ENCODE data around the gene ADIPOR2. TPM values are rescaled to one million over a fixed set of nuclear protein-coding genes. Genes with fewer than 3 reads are reported as not detected.
A peak's percentile ranks its signal among the peaks of the same experiment; 100 is the strongest.

Gene ADIPOR2
- total RNA-seq, 2 donors from 2014 or later: 37.0 to 43.5 TPM

DNA sequence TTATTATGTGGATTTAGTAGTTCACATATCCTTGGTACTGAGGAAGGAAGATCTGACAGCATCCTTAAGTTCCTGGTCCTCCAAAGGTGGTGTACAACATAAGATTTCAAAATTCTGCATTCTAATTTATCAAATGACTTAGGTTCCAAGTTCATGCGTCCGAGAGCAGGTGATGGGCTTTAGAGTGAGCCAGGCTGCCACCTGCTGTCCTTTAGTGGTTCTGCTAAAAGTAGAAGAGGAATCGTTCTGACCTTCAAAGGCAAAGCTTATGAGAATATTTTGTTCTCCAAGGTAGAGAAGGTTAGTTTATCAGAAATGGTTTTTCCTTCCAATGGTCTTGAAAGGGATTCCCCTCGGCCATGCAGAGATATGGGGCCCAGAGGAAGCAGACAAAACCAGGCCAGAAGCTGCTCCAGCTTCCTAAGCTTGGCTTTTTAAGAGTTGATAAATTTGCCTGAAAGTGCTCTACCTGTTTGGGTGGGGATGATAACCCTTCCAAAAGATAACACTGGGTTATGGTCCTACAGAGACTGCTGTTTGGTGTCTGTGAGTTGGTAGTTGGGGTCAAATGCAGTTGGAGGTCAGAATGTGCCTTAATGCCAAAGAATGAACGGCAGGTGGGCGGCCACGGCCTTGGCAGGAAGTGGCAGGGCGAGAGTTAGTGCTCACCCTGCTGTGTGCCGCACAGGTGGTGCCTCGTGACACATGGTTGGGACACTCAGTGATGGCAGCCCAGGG, 100.4 kb downstream of the ADIPOR2 start:
- H3K9me3 Mint-ChIP-seq: no peaks in the 10 kb centered on the region
- H3K4me1 Mint-ChIP-seq (ENCODE audit: low read depth): peaks cover 20% of the 10 kb centered on the region
- peak; percentile 34 to 44 for ATAC-seq (replicated peaks in 1 of 2)
- DNase-seq: peak; percentile 65 to 72
- peak overlapping the region; percentile 36 to 51 for H3K4me3 Mint-ChIP-seq
- peaks cover 0 to 2% of the 10 kb centered on the region in 2 donors for H3K36me3 Mint-ChIP-seq (ENCODE audit: insufficient read depth in 2 of 2)
- H3K27ac Mint-ChIP-seq: peak overlapping the region; percentile 51
- no peaks in the 10 kb centered on the region for H3K27me3 Mint-ChIP-seq (ENCODE audit: low read depth)

DNA sequence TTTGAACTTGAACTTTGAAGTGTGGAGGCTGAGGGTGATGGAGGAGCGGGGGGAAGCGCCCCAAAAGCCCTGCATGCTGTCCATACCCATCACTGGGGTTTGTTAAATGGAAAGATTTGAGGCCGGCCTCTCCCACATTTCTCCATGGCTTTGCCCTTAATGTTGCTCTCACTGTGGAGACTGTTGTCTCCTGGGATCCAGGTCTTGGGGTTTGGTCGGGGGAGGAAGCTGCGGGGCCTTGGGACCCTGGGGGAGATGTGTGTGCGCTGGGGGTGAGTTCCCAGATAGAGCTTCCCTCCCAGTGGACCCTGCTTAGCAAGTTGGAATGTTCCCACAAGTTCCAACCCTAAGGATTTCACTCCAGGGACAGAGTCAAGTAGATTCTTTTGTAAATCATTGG, 101.5 kb downstream of the ADIPOR2 start:
- H3K36me3 Mint-ChIP-seq (ENCODE audit: insufficient read depth in 2 of 2): peaks cover 0 to 2% of the 10 kb centered on the region in 2 donors
- no peaks in the 10 kb centered on the region for H3K27me3 Mint-ChIP-seq (ENCODE audit: low read depth)
- peaks cover 20% of the 10 kb centered on the region for H3K4me1 Mint-ChIP-seq (ENCODE audit: low read depth)
- no peak overlapping the region for H3K4me3 Mint-ChIP-seq
- ATAC-seq (replicated peaks in 1 of 2) (no peak), DNase-seq (no peak)
- H3K9me3 Mint-ChIP-seq: no peaks in the 10 kb centered on the region
- no peak overlapping the region for H3K27ac Mint-ChIP-seq

DNA sequence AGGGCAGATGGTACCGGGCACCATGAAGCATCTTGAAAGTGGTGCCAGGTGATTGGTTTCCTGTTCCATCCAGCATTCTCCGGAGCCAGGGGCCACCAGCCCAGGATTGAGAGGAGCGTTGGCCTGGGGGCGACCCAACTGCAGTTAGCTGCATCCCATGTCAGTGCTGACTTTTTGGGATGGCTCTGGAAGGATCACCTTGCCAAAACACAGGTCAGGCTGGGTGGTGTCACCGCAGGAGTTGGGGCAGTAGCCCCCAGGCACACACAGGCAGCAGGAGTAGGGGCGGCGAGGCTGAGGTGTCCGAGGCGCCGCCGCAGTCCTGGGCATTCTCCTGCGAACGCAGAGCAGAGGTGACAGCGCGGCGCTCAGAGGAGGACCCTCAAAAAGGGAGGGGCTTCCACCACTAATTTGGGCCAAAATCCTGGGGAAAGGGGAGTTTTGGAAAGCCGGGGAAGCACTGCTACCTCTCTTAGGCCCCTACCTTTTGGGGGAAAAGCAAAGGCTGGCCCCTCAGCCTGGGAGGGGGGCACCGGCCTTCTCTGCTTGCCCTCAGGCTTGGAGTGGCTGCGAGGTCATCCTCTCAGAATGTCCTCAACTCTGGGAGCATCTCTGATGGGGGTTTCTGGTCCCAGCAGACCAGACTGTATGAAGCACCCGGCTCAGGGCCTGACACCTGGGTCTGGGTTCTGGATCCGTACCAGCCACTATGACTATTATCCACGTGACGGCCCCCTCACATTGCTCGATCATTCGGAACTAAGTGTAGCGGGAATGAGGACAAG, 102.7 kb downstream of the ADIPOR2 start:
- Mint-ChIP-seq H3K9me3 (no peaks in the 10 kb centered on the region), H3K4me3 (no peak overlapping the region), H3K4me1 (ENCODE audit: low read depth) (peaks cover 20% of the 10 kb centered on the region), H3K36me3 (ENCODE audit: insufficient read depth in 2 of 2) (peaks cover 0 to 2% of the 10 kb centered on the region in 2 donors), H3K27ac (no peak overlapping the region), H3K27me3 (ENCODE audit: low read depth) (no peaks in the 10 kb centered on the region)
- DNase-seq (no peak), ATAC-seq (replicated peaks in 1 of 2) (no peak)

DNA sequence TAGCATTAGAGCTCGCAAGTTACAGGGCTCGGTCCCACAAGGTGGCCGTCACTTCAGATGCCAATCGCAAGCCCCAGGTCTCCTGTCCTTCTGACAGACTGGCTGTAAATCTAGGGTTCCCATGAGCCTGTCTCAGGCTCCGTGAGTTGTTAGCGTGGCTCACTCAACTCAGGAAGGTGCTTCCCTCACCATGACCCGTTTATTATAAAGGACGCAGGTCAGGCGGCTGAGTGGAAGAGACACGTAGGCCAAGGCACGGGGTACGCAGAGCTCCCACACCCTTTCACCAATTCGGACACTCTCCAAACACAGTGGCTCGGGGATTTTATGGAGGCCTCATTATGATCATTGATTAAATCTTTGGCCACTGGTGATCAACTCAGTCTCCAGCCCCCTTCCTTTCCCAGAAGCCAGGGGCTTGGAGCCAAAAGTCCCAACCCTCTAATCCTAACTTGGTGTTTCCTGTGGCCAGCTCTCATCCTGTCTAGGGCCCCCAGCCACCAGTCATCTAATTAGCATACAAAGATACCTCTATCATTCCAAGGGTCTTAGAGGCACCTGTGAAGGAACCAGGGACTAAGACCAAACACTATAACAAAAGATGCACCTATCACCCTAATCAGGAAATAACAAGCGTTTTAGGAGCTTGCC, 103.7 kb downstream of the ADIPOR2 start:
- ATAC-seq (replicated peaks in 1 of 2): no peak

DNA sequence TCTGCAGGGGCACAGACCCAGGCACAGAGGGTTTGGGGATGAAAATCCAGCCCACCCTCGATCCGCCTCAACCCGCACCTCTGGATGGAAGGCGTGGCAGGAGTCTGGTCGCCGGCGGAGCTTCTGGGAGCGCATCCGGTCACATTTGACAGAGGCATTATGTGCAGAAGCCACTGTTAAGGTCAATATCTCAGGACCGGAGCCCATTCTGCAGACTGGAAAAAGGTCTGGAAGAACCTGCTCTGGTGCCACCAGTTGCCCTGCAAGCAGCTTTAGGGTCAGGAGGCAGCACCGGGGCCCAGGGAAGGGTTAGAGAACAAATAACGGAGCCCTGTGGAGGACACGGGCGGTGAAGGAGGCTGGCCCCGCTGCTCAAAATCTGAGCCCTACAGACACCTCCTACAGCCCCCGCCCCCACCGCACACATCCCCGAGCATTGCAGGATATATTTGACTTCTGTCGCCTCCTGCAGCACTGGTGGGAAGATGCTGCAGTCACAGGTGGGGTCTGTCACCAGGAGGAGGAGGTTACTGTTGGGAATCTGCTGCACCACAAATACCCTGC, 104.4 kb downstream of the ADIPOR2 start:
- ATAC-seq (replicated peaks in 1 of 2): no peak
- no peak overlapping the region for H3K27ac Mint-ChIP-seq
- no peaks in the 10 kb centered on the region for H3K9me3 Mint-ChIP-seq
- no peak for DNase-seq
- peaks cover 0 to 2% of the 10 kb centered on the region in 2 donors for H3K36me3 Mint-ChIP-seq (ENCODE audit: insufficient read depth in 2 of 2)
- peaks cover 20% of the 10 kb centered on the region for H3K4me1 Mint-ChIP-seq (ENCODE audit: low read depth)
- no peaks in the 10 kb centered on the region for H3K27me3 Mint-ChIP-seq (ENCODE audit: low read depth)
- peak overlapping the region; percentile 88 to 93 for H3K4me3 Mint-ChIP-seq

More for the DNA sequence above, 103.7 kb downstream of the ADIPOR2 start:
- Mint-ChIP-seq H3K36me3 (ENCODE audit: insufficient read depth in 2 of 2) (peaks cover 0 to 2% of the 10 kb centered on the region in 2 donors), H3K4me1 (ENCODE audit: low read depth) (peaks cover 20% of the 10 kb centered on the region), H3K27me3 (ENCODE audit: low read depth) (no peaks in the 10 kb centered on the region), H3K27ac (no peak overlapping the region), H3K9me3 (no peaks in the 10 kb centered on the region), H3K4me3 (no peak overlapping the region)
- no peak for DNase-seq

DNA sequence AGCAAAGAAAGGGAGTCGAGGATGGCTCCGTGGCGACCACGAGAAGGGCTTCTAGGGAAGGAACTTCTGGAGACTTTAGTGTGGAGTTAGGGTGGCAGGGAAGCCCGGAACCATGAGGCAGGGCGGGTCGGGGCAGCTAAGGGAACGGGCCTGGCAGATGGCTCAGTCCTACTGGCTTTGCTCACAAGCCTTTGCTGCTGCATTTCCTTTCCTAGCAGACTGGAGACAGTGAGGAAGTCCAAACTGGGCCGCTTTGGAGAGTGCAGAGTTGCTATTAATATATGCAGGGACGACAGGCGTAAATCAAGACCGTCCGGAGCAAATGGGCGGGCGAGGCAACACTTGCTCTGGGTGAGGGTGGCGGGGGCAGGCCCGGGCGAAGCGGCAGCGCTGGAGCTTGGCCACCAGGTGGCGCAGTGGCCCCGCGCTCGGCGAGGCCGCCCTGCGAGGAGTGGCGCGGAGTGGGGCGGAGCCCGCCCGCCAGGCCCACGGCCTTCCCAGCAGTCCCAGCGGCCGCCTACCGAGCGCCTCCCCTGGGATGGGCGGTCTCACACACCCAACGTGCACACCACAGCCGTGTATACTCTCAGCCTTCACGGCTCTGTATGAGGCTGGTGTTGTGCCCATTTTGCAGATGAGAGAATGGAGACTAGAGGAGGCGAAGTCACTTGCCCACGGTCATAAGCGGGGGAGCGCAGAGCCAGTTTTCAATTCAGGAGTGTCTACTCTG, 105.1 kb downstream of the ADIPOR2 start:
- H3K9me3 Mint-ChIP-seq: no peaks in the 10 kb centered on the region
- peaks cover 0 to 2% of the 10 kb centered on the region in 2 donors for H3K36me3 Mint-ChIP-seq (ENCODE audit: insufficient read depth in 2 of 2)
- peak overlapping the region; percentile 88 to 93 for H3K4me3 Mint-ChIP-seq
- DNase-seq (peak; percentile 95 to 97), ATAC-seq (replicated peaks in 1 of 2) (peak; percentile 96 to 98)
- peak overlapping the region; percentile 84 for H3K27ac Mint-ChIP-seq
- H3K27me3 Mint-ChIP-seq (ENCODE audit: low read depth): no peaks in the 10 kb centered on the region
- peaks cover 16% of the 10 kb centered on the region for H3K4me1 Mint-ChIP-seq (ENCODE audit: low read depth)

DNA sequence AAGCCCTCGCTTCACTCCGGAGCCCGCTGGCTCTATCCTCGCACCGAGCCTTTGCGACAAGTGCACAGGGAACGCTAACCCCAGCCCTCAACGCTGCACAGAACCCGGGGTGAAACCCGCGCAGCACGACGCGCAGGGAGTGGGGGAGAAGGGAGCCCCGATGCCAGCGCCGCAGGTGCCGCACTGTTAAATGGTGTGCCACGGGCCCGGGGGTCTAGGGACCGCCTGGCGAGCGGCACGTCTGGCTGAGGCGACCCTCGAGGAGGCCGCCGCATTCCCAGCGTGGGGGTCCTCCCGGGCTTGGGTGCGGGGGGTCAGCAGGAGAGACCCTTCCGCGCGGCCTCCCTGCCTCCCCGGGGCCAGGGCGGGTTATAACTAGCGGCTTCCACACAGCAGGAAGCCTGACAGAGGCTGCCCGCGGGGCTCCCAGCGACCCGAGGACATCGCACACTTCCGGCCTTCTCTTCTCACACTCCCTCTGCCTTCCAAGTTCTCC, 105.7 kb downstream of the ADIPOR2 start:
- no peaks in the 10 kb centered on the region for H3K9me3 Mint-ChIP-seq
- H3K36me3 Mint-ChIP-seq (ENCODE audit: insufficient read depth in 2 of 2): peaks cover 0 to 2% of the 10 kb centered on the region in 2 donors
- peaks cover 10% of the 10 kb centered on the region for H3K4me1 Mint-ChIP-seq (ENCODE audit: low read depth)
- no peaks in the 10 kb centered on the region for H3K27me3 Mint-ChIP-seq (ENCODE audit: low read depth)
- DNase-seq (peak; percentile 53 to 64), ATAC-seq (replicated peaks in 1 of 2) (peak; percentile 41 to 54)
- no peak overlapping the region for H3K27ac Mint-ChIP-seq
- H3K4me3 Mint-ChIP-seq: peak overlapping the region; percentile 88 to 93

DNA sequence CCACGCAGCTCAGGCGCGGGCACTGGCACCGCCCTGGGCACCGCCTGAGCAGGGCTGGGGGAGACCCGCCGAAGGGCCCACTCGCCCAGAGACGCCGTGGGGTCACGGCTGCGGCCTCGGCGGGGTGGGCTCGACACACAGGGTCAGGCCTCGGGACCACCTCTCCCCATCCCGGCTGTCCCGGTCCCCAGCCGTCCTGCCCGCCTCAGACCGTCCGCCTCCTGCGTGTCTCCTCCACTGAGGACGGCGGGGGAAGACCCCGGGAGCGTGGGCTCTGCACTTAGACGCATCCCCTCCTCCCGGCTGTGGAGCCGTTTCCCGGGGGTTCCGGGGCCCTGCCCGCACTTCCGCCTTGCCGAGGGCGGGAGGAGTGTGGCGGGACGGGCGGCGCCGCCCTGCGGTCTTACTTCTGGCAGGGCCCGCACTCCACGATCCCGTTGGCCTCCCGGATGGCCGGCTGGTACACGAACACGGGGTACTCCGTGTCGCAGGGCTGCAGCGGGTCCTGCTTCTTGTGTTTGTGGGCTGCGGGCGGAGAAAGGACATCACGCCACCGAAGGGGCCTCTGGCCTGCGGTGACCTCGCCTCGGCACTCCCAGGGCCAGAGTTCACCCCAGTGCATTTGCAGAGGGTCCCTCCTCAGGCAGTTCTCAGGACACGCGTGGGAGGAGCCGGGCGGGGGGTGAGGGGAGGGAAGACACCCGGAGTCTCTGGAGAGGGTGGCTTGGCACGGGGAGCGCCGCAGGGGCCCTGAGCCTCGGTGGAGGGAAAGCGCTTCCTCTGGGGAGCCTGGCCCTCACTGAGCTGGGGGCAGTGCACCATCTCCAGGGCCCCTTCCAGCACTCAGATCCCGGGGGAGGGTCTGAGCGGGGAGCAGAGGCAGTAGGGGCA, 106.4 kb downstream of the ADIPOR2 start:
- DNase-seq (peak; percentile 56 to 72), ATAC-seq (replicated peaks in 1 of 2) (peak; percentile 24 to 45)
- peaks cover 0 to 2% of the 10 kb centered on the region in 2 donors for H3K36me3 Mint-ChIP-seq (ENCODE audit: insufficient read depth in 2 of 2)
- H3K9me3 Mint-ChIP-seq: no peaks in the 10 kb centered on the region
- H3K4me1 Mint-ChIP-seq (ENCODE audit: low read depth): peaks cover 5% of the 10 kb centered on the region
- H3K4me3 Mint-ChIP-seq: peak overlapping the region; percentile 88 to 93
- H3K27ac Mint-ChIP-seq: peak overlapping the region; percentile 82
- H3K27me3 Mint-ChIP-seq (ENCODE audit: low read depth): no peaks in the 10 kb centered on the region

DNA sequence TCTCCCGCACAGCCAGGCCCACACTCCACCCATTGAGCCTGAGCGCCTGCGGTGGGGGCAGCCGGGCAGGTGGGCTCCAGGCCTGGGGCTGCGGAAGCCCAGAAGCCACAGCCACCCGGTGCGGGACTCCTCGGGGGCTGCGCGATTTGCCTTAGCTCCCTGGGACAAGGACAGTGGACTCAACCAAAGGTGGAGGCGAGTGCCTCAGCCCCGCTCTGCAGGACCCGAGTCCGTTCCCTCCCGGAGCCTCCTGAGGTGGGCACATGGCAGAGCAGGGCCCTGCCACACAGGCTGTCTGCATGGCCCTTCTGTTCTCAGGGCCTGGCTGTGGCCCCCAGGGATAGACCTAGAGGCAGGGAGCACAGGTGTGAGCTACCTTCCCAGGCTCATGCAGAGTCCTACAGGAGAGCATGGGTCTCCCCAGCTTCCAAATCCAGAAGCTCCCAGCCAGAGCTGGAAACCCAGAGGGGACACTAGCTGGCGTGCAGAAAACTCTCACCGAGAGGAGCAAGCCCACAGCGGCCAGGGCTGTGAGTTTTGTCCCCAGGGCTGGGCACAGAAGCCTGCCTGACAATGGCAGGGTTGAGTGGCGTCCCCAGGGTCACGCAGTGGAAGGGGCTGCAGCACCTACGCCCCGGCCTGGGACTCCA, 107.2 kb downstream of the ADIPOR2 start:
- ATAC-seq (replicated peaks in 1 of 2) (no peak), DNase-seq (no peak)
- Mint-ChIP-seq H3K4me3 (peak overlapping the region in 1 of 2 donors; percentile 34), H3K4me1 (ENCODE audit: low read depth) (peaks cover 5% of the 10 kb centered on the region), H3K36me3 (ENCODE audit: insufficient read depth in 2 of 2) (peaks cover 0 to 2% of the 10 kb centered on the region in 2 donors), H3K27ac (no peak overlapping the region), H3K9me3 (no peaks in the 10 kb centered on the region), H3K27me3 (ENCODE audit: low read depth) (no peaks in the 10 kb centered on the region)

DNA sequence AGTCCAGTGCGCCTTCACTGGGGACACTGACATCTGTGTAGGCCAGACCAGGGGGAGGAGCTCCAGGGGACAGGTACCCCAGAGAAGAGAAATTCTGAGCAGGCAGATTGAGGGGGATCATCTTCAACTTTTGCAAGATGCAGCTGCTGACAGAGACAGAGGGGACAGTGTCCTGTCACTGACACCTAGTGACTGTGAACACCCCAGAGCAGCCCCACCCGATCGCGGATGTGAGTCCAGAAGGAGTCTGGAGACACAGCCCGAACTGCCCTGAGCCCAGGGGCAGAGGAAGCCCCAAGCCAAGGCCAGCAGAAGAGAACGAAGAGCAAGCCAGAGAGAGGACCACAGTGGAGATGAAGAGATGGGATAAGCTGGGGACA, 107.8 kb downstream of the ADIPOR2 start:
- peaks cover 0 to 2% of the 10 kb centered on the region in 2 donors for H3K36me3 Mint-ChIP-seq (ENCODE audit: insufficient read depth in 2 of 2)
- ATAC-seq (replicated peaks in 1 of 2): no peak
- H3K4me1 Mint-ChIP-seq (ENCODE audit: low read depth): peaks cover 5% of the 10 kb centered on the region
- no peak overlapping the region for H3K27ac Mint-ChIP-seq
- H3K4me3 Mint-ChIP-seq: no peak overlapping the region
- H3K9me3 Mint-ChIP-seq: no peaks in the 10 kb centered on the region
- no peaks in the 10 kb centered on the region for H3K27me3 Mint-ChIP-seq (ENCODE audit: low read depth)
- no peak for DNase-seq
